ENCODE results near the gene HES5. TPM values are rescaled to one million over a fixed set of nuclear protein-coding genes. Genes with fewer than 3 reads are reported as not detected.
"Not testable (repeated sequence)": the region's sequence is repeated elsewhere in the genome, so short reads cannot be mapped to it uniquely, and the experiment has no call there.

Gene HES5, protein sequence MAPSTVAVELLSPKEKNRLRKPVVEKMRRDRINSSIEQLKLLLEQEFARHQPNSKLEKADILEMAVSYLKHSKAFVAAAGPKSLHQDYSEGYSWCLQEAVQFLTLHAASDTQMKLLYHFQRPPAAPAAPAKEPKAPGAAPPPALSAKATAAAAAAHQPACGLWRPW
- total RNA-seq: under 1 TPM; 0.21 to 0.23 TPM

DNA sequence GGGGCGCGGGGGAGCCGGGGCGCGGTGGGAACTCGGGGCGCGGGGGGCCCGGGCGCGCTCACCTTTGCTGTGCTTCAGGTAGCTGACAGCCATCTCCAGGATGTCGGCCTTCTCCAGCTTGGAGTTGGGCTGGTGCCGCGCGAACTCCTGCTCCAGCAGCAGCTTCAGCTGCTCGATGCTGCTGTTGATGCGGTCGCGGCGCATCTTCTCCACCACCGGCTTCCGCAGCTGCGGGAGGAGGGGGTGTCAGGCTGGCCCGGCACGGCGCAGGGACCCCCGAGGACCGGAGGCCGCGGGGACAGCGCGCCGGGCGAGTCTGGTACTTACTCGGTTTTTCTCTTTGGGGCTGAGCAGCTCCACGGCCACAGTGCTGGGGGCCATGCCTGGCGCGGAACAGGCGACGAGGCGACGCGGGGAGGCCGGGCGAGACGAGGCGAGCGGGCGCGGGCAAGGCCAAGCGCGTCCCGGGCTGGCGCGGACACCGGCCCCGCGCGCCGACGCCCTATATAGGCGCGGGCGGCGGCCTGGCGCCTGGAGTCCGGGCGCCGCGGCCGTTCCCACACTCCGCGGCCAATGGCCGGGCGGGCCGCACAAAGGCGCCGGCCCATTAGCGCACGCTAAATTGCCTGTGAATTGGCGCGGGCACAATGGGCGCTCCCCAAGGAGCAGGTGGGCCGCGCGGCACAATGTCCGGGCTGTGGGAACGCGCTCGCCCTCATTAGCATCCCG is at the start of gene HES5:
TSS of gene HES5 (minus strand) at position 480 of the 729 bp plus-strand sequence. CDS start at position 381, 99 bp downstream.
- ChIA-PET CTCF (interaction anchor here (0.8 to 1.3 kb wide), 4 partner anchors 10 to 113 kb away, joined by 3 to 6 read pairs (median 5); no protein-coding TSS in a partner anchor), POLR2A (interaction anchor here (0.6 to 1.5 kb wide), 2 partner anchors 26 to 121 kb away, joined by 3 read pairs; partner anchors contain the start of gene TNFRSF14)

DNA sequence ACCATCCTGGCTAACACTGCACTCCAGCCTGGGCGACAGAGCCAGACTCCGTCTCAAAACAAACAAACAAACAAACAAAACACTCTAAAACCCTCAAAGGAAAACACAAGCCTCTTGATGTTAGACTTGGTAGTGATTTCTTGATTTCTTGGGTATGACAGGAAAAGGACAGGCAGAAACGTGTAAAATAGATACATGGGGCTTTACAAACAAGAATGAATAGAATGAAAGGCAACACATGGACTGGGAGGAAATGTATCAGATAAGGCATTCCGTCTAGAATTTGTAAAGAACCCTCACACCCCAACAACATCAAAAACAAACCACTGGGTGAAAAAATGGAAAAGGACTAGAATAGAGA is 48.7 kb upstream of the HES5 start:
- POLR2A ChIA-PET: interaction anchor here (1.5 to 2.2 kb wide), 3 partner anchors 17 to 31 kb away, joined by 7 to 31 read pairs (median 7); partner anchors contain the start of gene TNFRSF14
- CTCF ChIA-PET: interaction anchor here (1.3 to 2.3 kb wide), 5 partner anchors 17 to 384 kb away, joined by 3 to 10 read pairs (median 8); partner anchors contain the start of genes FAAP20 and TNFRSF14

DNA sequence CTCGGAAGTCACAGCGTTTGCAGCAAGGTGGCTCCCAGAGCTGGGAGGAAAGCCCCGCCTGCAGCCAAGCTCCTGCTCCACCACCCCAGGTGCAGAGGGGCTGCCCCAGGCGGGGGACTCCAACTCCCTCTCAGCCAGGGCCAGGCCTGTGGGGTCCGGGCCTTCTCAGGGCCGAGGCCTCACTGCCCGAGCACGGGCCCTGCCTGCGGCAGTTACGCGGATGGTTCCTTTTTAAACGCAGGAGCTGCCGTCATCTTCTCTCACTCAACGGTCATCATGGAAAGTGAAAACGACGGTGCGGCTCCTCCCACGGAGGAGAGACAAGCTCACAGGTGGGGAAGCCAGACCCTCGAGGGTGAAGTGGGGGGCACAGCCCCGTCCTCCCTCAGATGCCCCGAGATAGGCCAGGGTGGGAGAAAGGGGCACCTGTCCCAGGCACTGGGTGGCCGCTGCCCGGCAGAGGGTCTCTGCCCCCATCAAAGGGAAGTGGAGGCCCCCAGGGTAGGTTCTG is 47.6 kb upstream of the HES5 start:
- POLR2A ChIA-PET: interaction anchor here (1.1 to 2.2 kb wide), 5 partner anchors 8 to 30 kb away, joined by 3 to 31 read pairs (median 7); partner anchors contain the start of gene TNFRSF14
- CTCF ChIA-PET: interaction anchor here (1.3 to 2.3 kb wide), 5 partner anchors 16 to 383 kb away, joined by 3 to 10 read pairs (median 8); partner anchors contain the start of genes FAAP20 and TNFRSF14

- CTCF ChIA-PET: no interaction called here
- POLR2A ChIA-PET: no interaction called here
Measured at GRCh38 chr1:2575801-2576663, 46.0 kb upstream of the HES5 start.

DNA sequence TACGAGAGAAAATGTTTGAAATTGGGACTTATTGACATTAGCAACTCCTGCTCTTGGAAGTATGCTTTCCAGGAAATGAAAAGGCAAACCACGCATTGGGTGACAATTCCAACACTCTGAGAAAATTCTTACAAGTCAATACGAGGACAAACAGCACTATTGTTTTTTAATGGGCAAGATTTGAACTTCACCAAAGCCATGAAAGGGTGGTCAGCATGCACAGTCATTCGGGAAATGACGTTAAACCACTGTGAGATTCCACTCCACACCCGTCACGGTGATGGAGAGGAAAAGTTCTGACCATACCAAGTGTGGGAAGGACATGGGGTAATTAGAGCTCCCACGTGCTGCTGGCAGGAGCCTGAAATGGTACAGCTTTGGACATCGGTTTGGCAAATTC is 44.3 kb upstream of the HES5 start:
- POLR2A ChIA-PET: no interaction called here
- CTCF ChIA-PET: no interaction called here

- CTCF ChIA-PET: no interaction called here
- POLR2A ChIA-PET: no interaction called here
Measured at GRCh38 chr1:2573250-2573920, 43.3 kb upstream of the HES5 start.

DNA sequence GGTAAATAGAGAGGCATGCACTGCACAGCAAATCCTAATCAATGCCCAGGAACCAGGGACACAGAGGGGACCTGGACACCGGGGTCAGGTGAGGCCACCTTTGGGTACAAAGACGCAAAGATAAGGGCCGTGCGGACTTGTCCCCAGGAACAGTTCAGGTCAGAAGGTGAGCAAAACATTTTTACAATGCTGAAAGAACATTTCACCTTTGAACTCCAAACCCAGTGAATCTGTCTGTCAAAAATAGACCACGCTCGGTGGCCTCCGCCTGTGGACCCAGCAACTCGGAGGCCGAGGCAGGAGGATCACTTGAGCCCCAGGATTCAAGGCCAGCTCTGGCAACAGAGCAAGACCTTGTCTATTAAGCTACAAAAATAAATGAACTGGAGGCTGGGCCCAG is 41.3 kb upstream of the HES5 start:
- ChIA-PET CTCF (interaction anchor here (1.0 kb wide), 1 partner anchor 11 kb away, joined by 5 read pairs; no protein-coding TSS in a partner anchor), POLR2A (interaction anchor here (1.0 kb wide), 1 partner anchor 15 kb away, joined by 4 read pairs; the partner anchor contains the start of gene TNFRSF14)

- ChIA-PET CTCF (no interaction called here), POLR2A (no interaction called here)
Measured at GRCh38 chr1:2570332-2570731, 40.3 kb upstream of the HES5 start.

DNA sequence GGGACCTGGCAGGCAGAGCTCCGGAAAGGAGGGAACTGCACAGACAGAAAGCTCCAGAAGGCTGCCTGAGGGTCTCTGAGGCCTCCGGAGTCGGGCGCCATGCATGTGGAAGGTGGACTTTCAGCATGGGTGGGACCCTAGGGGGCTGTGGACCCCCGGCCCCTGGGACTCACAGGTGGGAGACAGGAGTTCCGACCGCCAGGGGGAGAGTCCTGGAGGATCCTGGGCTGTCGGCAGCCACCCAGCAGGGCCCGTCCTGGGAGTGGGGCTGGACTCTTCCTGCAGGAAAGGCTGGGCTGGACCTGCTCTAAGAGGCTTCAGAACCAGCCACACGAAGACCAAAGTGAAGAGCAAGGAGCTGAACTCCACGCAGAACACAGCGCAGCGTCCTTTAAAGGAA is 39.6 kb upstream of the HES5 start:
- POLR2A ChIA-PET, CTCF ChIA-PET: not testable (repeated sequence)

DNA sequence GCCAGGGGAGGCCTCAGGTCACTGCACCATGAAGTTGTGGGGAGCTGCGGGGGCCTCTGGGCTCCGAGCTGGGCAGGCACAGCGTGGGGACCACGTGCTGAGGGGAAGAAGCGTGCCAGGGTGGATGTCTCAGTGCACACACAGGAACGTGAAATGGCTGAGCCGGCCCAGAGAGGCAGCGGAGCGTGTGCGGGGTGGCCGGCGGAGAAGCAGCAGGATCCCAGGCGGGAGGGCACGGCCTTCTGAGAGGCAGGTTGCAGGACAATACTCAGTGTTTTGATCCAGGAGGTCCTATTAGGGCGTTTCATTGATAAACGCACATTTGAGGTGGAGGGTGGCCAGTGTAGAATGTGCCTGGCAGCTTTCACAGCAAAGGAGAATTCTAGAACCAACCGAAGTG is 39.0 kb upstream of the HES5 start:
- POLR2A ChIA-PET: no interaction called here
- CTCF ChIA-PET: no interaction called here

- CTCF ChIA-PET, POLR2A ChIA-PET: not testable (repeated sequence)
Measured at GRCh38 chr1:2568187-2568816, 38.2 kb upstream of the HES5 start.

DNA sequence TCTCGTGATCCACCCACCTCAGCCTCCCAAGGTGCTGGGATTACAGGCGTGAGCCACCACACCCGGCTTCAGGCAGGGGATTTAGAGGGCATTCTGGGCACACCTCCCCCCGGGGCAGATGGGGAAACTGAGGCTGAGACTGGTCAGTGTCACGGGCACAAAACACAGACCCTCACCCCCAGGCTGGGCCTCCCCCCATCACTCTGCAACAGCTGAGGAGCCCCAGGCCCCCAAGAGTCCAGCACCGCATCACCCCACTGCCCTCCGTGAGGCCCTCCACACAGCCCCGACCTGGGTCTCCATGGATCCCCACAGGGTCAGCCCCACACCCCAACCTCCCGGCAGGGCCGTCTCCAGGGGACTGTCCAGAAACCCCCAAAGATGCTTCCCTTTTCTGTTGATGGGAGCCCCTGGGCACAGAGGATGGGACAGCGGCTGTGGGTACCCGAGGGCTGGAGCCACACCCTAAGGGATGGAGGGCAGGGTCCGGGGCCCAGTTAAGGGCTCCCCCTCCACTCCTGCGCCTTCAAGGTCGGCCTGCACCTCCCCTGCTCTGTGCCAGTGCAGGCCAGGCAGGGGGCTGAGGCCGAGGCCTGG is 37.1 kb upstream of the HES5 start:
- CTCF ChIA-PET: no interaction called here
- POLR2A ChIA-PET: no interaction called here

- CTCF ChIA-PET: no interaction called here
Measured at GRCh38 chr1:2566101-2567045, 36.3 kb upstream of the HES5 start.

DNA sequence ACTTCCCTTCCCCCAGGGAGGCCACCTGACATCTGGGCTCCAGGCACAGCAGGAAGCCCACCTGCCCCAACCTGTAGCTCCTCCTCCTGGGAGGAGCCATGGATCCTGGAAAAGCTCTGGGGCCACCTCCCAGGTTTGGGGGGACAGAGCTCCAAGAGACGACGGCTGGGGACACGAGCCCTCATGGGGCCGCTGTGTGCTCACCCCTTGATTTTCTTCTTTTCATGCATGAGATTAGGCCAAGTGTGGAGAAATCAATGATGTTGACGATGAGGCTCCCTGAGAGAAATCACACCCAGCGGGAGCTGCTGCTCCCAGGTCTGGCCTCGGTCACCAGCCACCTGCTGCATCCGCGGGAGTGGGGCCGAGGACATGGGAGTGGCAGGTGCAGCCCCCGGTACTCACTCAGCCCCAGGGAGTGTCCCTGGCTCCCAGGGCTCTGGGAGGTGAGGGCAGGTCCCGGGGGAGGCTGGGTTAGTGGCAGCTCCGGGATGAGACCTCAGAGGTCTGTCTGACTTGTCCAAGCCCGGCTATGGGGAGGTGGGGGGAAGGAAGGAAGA is 34.8 kb upstream of the HES5 start:
- POLR2A ChIA-PET: interaction anchor here (1.1 kb wide), 1 partner anchor 13 kb away, joined by 3 read pairs; no protein-coding TSS in a partner anchor
- CTCF ChIA-PET: no interaction called here

More at GRCh38 chr1:2566101-2567045, 36.3 kb upstream of the HES5 start:
- POLR2A ChIA-PET: no interaction called here

DNA sequence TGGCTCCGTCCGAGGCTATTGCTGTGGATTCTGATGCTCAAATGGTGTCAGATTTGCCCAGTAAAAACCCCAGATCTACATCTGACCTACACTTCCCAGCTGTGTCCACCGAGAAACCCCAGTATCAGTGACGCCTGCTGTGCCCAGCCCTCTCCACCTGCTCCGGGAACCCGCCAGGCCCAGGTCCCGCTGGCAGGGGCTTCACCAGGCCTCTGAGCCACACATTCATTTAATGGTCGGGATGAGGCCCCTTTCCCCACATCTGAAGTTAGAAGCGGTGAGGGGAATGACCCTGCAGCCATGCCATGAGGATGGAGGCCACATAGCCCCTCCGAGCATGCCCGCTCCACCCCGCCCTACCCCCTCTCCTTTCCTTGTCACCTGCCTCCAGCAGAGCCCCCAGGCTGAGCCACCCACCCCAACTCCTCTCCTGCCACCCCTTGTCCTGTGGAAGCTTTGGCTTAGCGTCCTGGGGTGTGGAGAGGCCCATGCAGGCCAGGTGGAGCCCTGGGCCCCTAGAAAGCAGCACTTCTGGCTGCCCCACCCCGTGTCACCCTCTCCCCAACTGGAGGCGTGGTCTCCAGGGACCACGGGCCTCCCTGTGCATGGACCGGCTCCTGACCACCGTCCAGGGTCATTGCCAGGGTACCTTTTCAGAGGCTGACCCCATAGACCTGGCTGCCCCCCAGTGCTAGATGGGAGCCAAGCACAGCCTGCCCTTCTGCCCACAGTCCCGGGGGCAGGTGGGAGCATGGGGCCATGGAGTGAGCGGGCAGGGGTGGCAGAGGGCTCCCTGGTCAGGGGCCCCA is 34.1 kb upstream of the HES5 start:
- CTCF ChIA-PET: no interaction called here
- POLR2A ChIA-PET: interaction anchor here (1.1 kb wide), 1 partner anchor 14 kb away, joined by 3 read pairs; no protein-coding TSS in a partner anchor

DNA sequence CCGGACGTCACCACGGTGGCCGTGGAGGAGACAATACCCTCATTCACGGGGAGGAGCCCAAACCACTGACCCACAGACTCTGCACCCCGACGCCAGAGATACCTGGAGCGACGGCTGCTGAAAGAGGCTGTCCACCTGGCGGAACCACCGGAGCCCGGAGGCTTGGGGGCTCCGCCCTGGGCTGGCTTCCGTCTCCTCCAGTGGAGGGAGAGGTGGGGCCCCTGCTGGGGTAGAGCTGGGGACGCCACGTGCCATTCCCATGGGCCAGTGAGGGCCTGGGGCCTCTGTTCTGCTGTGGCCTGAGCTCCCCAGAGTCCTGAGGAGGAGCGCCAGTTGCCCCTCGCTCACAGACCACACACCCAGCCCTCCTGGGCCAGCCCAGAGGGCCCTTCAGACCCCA is 33.1 kb upstream of the HES5 start:
- ChIA-PET CTCF (no interaction called here), POLR2A (no interaction called here)

All from activated CD8-positive, alpha-beta memory T cell treated with anti-CD3 and anti-CD28 coated beads for 36 hours (primary cell).